Natural killer cell (primary cell): ENCODE measurements around the gene PKIB. TPM values are rescaled to one million over a fixed set of nuclear protein-coding genes. Genes with fewer than 3 reads are reported as not detected.

ENCODE experiments used
- ATAC-seq, 3 donors: fragments of 150-1000 bp in 2 of 3; fragments of 200-7000 bp in 1 of 3; cut with Tn5 transposase; 1 replicate in 1 of 3; 2 replicates in 2 of 3; pipeline ENCODE4 v1.10.0; 2021; ENCODE audit warnings: mild to moderate bottlenecking in 2 of 3, moderate library complexity in 2 of 3
- DNase-seq, 2 donors: peaks; one replicate each; pipeline versions ENCODE4 v3.0.0 to v3.0.0-alpha.2; 2013 to 2021; ENCODE audit warnings: mixed read lengths in 1 of 2
- H3K27ac ChIP-seq: one replicate; pipeline ENCODE4 v1.5.1; 2013; ENCODE audit warnings: mild to moderate bottlenecking, low read length
- H3K27me3 ChIP-seq: one replicate; pipeline ENCODE4 v1.6.1; 2013; ENCODE audit warnings: low read length; ENCODE audit not compliant: control insufficient read depth, insufficient read depth
- H3K36me3 ChIP-seq: one replicate; pipeline ENCODE4 v1.6.1; 2013; ENCODE audit warnings: low read length; ENCODE audit not compliant: control insufficient read depth, insufficient read depth
- H3K4me1 ChIP-seq: one replicate; pipeline ENCODE4 v1.6.1; 2013; ENCODE audit warnings: low read length; ENCODE audit not compliant: control insufficient read depth, insufficient read depth
- H3K4me3 ChIP-seq: one replicate; pipeline ENCODE4 v1.5.1; 2013; ENCODE audit warnings: low read length
- H3K9me3 ChIP-seq: one replicate; pipeline ENCODE4 v1.6.1; 2013; ENCODE audit warnings: low read length; ENCODE audit not compliant: control insufficient read depth, insufficient read depth
- H3K27ac Mint-ChIP-seq, 2 donors: one replicate each; pipeline ENCODE4 v1.8.0; 2022; ENCODE audit warnings: mild to moderate bottlenecking in 2 of 2, mixed read lengths in 2 of 2, moderate library complexity in 1 of 2
- H3K27me3 Mint-ChIP-seq, 2 donors: one replicate each; pipeline ENCODE4 v1.8.0; 2022; ENCODE audit warnings: low read depth in 2 of 2, mixed read lengths in 2 of 2
- H3K36me3 Mint-ChIP-seq: one replicate; pipeline ENCODE4 v1.8.0; 2022; ENCODE audit warnings: mixed read lengths
- H3K4me1 Mint-ChIP-seq, 2 donors: one replicate each; pipeline ENCODE4 v1.8.0; 2022; ENCODE audit warnings: mixed read lengths in 2 of 2
- H3K4me3 Mint-ChIP-seq: one replicate; pipeline ENCODE4 v1.8.0; 2022; ENCODE audit warnings: mild to moderate bottlenecking, moderate library complexity, mixed read lengths
- H3K9me3 Mint-ChIP-seq, 2 donors: one replicate each; pipeline ENCODE4 v1.8.0; 2022; ENCODE audit warnings: mixed read lengths in 2 of 2
- CTCF ChIP-seq: fragments of 200-600 bp; IDR thresholded peaks from one replicate; pipeline ENCODE4 v1.8.0; 2022; ENCODE audit warnings: antibody characterized with exemption
- WGBS: methylation state at CpG from one replicate; pipeline ENCODE4 v1.1.7; 2013; ENCODE audit warnings: missing lambda C conversion rate; ENCODE audit not compliant: insufficient coverage; 5-methylcytosine and 5-hydroxymethylcytosine counted together
- intact Hi-C: fragments of 100-400 bp; cut with micrococcal nuclease; formaldehyde crosslinking; loops from one replicate; pipeline ENCODE4 v1.14.2; 2022
- total RNA-seq, 4 donors: library from RNA; stranded (reverse); fragments of 120-200 nt in 1 of 4; gene quantifications; one replicate each; pipeline versions ENCODE4 v1.2.3 to v1.2.4, GENCODE V29; 2013 to 2022

PKIB gene
- total RNA-seq, 3 donors from 2014 or later (not counting 1 experiment from before 2014, with no cell fraction given), result 0.95 TPM; not detected in 2

GRCh38 chr6:122709922-122710512, 99.8 kb downstream of the PKIB start:
- DNase-seq (peak in 1 of 2 donors; percentile 3), ATAC-seq (peak in 2 of 3 donors; percentile 31 to 69)
- no peaks in the 10 kb centered on the region for H3K27me3 ChIP-seq
- H3K4me3 ChIP-seq, result no peak overlapping the region
- H3K27ac Mint-ChIP-seq, result no peak overlapping the region
- no peak for TF ChIP-seq CTCF
- H3K36me3 Mint-ChIP-seq, result no peaks in the 10 kb centered on the region
- no peak overlapping the region for H3K4me3 Mint-ChIP-seq
- H3K9me3 ChIP-seq, result no peaks in the 10 kb centered on the region
- peaks cover 0 to 5% of the 10 kb centered on the region in 2 donors for H3K27me3 Mint-ChIP-seq
- intact Hi-C loops, result no loop called here
- H3K36me3 ChIP-seq, result no peaks in the 10 kb centered on the region
- H3K4me1 ChIP-seq, result no peaks in the 10 kb centered on the region
- no peaks in the 10 kb centered on the region for H3K9me3 Mint-ChIP-seq
- peaks cover 0 to 9% of the 10 kb centered on the region in 2 donors for H3K4me1 Mint-ChIP-seq
- H3K27ac ChIP-seq, result no peak overlapping the region
- WGBS, result 6% methylated on average over 3 of the region's 4 CpGs

- H3K9me3 Mint-ChIP-seq, result no peaks in the 10 kb centered on the region
- H3K27me3 Mint-ChIP-seq, result peaks cover 0 to 3% of the 10 kb centered on the region in 2 donors
- ATAC-seq, result no peak
Measured at GRCh38 chr6:122710908-122711635, 100.9 kb downstream of the PKIB start.

GRCh38 chr6:122712093-122712447, 101.9 kb downstream of the PKIB start:
- Histone ChIP-seq H3K9me3 (no peaks in the 10 kb centered on the region), H3K4me1 (no peaks in the 10 kb centered on the region), H3K27ac (no peak overlapping the region), H3K4me3 (no peak overlapping the region), H3K27me3 (no peaks in the 10 kb centered on the region), H3K36me3 (no peaks in the 10 kb centered on the region)
- H3K27me3 Mint-ChIP-seq, result peaks cover 0 to 3% of the 10 kb centered on the region in 2 donors
- no peaks in the 10 kb centered on the region for H3K36me3 Mint-ChIP-seq
- H3K9me3 Mint-ChIP-seq, result no peaks in the 10 kb centered on the region
- TF ChIP-seq CTCF, result no peak
- no peak overlapping the region for H3K4me3 Mint-ChIP-seq
- WGBS, result 55% methylated on average over 3 of the region's 3 CpGs
- H3K4me1 Mint-ChIP-seq, result peaks cover 0 to 9% of the 10 kb centered on the region in 2 donors
- ATAC-seq (no peak), DNase-seq (no peak)
- intact Hi-C loops, result no loop called here
- H3K27ac Mint-ChIP-seq, result no peak overlapping the region

More at GRCh38 chr6:122710908-122711635, 100.9 kb downstream of the PKIB start:
- Histone ChIP-seq H3K4me3 (no peak overlapping the region), H3K36me3 (no peaks in the 10 kb centered on the region), H3K9me3 (no peaks in the 10 kb centered on the region), H3K27ac (no peak overlapping the region), H3K4me1 (no peaks in the 10 kb centered on the region), H3K27me3 (no peaks in the 10 kb centered on the region)
- Mint-ChIP-seq H3K4me3 (no peak overlapping the region), H3K4me1 (peaks cover 0 to 9% of the 10 kb centered on the region in 2 donors), H3K27ac (no peak overlapping the region), H3K36me3 (no peaks in the 10 kb centered on the region)
- 89% methylated on average over 2 of the region's 3 CpGs for WGBS
- no peak for TF ChIP-seq CTCF
- no peak for DNase-seq
- intact Hi-C loops, result no loop called here
